NCI-H226 (cell line): Measurements from ENCODE around the gene ABCB6.
"Not testable (repeated sequence)": the region's sequence is repeated elsewhere in the genome, so short reads cannot be mapped to it uniquely, and the experiment has no call there.

Experiments
- DNase-seq: peaks from one replicate; pipeline ENCODE4 v3.0.0-alpha.2; 2015

The ABCB6 gene

DNA sequence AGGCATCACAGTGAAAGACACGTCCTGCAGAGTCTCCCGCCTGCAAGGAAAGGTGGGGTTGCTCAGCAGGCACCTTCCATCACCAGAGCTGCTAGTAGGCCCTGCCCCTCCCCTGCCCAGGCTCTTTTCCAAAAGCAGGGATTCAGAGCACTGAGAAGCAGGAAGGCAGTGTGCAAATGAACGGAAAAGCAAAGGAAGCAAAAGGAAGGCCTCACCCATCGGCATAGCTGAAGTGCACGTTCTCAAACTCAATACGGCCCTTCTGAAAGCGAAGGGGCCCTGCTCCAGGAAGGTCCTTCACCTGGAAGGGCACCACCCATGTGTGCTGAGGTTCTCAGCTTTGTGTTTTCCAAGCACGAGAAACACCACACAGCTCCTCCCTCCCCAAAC lies 5.7 kb downstream of the ABCB6 start:
- no peak for DNase-seq

DNA sequence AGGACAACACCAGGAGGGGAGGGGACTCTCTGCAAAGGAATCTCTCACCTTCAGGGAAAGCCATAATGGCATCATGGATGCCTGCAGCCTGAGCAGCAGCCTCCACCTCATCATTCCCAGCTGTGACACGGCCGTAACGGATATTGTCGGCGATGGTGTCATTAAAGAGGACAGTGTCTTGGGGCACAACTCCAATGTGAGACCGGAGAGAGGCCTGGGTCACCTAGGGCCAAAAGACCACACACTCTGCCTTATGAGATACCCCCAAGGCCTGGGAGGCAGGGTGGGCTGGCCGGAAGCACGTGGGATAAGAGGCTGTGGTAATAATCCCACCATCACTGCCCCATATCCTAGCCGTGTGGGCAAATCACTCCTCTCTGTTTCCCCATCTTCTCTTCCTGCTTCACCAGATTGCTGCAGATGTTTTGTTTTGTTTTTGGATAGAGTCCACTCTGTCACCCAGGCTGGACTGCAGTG lies 7.8 kb downstream of the ABCB6 start:
- DNase-seq = no peak

DNA sequence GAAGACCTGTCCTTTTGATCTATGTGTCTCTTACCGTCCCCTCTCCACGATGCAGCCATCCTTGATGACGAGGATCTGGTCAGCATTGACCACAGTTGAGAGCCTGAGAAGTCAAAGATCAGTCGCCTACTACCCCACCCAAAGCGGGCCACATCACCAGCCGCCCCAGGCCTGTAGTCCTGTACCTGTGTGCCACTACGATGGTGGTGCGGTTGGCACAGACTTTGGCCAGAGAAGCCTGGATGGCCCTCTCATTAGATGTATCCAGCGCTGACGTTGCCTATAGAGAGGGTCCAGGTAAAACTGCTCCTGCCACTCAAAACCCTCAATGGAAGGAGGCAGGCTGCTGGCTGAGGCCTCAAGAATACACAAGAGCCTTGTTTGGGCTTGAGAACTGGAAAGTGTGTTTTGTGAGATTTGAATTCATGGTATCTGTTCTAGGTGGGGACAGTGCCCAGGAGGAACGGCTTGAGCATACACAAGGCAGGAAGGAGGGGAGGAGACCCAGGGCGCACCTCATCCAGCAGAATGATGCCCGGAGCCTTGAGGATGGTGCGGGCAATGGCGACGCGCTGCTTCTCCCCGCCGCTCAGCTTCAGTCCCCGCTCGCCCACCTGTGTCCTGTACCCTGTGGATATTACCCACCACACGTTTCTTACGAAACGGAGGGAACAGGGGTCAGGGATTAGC lies 8.4 kb downstream of the ABCB6 start:
- no peak for DNase-seq

DNA sequence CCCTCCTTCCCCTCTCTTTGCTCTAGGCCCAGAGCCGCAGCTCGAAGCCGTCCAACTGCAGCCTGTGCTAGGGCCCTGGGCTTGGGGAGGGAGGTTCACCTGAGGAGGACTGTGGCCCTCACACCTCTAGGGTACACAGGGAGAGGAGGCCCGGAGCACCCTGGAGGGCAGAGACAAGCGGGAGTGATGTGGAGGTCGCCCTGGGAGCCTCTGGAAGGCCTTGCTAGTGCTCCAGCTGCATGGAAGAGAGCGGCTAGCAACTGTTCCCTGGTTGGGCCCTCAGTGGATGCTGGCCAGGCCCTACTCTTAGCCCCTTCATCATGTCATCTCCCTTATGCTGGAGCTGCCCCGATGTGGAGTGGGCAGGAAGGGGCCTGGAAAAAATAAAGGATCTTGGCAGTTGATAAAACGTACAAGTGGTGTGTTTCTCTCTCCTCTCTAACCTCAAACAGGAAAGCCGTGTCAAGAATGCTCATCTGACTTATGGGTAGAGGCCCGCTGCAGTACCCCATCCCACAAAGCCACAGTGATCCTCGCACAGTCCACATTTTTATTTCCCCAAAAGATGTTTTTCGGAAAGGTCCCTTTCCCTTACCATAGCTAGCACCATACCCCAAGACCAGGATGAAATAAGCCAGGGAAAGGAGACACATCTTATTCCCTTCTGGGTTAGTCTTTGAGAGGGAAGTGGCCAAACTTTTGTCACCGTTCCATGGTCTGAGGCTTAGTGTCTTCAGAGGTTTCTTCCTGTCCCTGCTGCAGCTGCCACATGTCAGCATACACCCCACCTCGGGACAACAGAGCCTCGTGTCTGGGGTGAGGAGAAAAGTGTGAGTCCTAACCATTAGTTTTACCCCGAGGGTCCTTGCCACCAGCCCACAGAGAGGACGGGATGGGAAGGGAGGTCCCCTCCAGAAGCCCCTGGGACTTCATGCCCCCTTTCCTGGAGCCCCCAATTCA lies 9.2 kb downstream of the ABCB6 start:
- DNase-seq = no peak

DNA sequence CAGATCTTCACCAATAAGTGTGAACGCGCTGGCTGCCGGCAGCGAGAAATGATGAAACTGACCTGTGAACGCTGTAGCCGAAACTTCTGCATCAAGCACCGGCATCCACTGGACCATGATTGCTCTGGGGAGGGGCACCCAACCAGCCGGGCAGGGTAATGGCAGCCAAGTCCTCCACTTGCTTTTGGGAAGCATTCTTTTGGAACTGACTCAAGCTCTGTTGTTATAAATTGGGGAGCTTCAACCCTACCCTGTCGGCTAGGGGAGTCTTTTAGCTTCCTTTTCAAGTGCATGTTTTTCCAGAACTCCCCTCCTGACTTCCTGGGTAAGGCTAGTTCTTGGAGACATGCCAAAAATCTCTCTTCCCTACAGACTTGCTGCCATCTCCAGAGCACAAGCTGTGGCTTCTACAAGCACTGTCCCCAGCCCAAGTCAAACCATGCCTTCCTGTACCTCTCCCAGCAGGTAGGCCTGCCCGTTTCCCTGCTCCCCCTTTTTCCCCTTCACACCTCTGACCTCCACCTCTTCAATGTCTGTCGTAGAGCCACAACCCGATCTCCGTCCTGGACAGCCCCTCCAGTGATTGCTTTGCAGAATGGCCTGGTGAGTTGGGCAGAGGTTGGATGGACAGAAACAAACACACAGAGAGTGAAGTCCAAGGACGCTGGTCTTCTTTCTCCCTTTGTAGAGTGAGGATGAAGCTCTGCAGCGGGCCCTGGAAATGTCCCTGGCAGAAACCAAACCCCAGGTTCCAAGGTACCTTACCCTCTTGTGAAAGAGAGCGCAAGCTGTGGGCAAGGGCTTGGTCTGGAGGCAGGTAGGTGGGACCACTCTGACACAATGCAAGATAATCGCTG lies 10.6 kb downstream of the ABCB6 start:
- DNase-seq = peak; percentile 40

DNA sequence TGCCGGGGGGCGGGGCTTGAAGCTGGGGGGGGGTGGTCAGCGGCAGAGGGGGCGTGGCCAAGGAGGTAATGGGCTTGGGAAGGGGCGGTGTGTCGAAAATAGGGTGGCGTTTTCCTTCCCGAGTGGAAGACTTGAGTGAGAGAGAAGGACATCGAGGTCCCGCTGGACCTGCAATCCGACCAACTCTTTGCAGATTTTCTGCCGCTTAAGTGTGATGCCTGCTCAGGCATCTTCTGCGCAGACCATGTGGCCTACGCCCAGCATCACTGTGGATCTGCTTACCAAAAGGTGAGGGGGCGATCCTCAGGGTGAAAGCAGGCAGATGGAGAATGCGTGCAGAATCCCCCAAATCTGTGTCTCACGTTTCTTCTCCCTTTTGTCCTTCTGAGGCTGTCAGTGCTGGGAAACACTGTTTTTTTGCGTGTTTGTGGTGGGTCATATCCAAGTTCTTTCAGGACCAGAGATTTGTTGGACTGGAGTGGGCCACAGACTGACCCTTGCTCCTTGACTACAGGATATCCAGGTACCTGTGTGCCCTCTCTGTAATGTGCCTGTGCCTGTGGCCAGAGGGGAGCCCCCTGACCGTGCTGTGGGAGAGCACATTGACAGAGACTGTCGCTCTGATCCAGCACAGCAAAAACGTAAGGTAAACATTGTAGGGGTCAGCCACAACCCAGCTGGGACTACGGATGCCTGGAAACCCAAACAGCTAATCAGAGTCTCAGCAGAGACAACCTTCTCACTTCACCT lies 11.4 kb downstream of the ABCB6 start:
- no peak for DNase-seq

DNA sequence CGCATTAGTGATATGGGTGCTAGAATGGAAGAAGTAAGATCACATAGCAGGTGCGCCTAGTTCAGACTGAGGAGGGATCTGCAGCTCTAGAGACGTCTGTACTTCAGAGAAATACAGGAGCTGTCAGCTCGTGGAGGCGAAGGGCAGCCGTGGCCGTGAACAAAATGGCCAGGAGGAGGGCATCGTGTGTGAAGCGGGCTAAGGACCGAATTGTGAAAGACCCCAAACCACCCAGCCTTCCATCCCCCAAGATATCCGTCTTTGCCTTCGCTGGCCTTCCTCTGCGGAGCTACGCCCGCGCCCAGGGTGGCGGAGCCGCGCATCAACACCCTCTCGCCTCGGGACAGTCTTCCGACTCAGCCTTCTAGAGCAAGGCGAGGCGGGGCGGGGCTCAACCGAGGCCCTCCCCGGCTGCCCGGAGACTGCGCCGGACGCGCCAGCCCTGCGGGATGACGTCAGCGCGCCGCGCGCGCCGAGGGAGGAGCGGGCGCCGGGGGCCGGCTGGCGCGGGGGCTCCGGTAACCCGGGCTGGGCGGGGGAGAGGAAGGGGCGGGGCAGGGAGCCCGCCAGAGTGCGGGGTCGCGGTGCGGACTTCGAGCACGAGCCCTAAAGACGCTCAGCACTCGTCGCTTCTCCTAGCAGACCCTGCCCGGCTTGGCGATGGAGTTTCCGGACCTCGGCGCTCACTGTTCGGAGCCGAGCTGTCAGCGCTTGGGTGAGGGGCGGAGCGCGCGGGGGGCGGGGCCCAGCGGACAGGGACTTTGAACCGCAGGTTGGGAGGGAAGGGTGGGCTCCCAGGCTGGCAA lies 12.2 kb downstream of the ABCB6 start, which contains the start of gene ZFAND2B:
TSS of gene ZFAND2B (plus strand) at position 455 of the 806 bp plus-strand sequence. CDS start at position 661, 206 bp downstream.
- peak; percentile 88 for DNase-seq

DNA sequence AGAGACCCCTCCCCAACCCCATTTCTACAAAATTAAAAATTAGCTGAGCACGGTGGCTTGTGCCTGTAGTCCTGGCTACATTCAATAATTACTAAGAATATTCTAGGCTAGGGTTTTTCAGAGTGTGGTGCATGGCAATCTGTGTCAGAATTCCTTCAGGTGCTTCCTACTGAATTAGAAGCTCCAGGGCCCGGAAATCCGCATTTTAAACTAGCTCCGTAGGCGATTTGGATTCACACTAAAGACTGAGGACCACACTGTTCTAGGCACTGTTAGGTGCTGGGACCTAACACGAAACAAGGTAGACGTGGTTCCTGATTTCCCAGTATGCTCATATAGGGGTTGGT lies 12.8 kb downstream of the ABCB6 start:
- DNase-seq = no peak

DNA sequence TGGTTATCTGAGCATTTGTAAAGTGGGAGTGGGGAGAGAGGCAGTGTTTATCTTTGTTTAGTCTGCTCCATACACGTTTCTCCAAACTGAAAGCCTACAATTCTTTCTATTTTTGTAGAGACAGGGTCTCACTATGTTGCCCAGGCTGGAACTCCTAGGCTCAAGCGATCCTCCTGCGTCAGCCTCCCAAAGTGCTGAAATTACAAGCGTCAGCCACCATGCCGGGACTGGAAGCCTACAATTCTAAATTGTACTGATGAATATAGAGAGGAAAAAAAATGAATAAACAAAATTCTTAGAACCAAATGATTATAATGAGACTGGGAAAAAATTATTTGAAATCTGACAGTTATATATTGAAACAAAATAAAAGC lies 13.6 kb downstream of the ABCB6 start:
- no peak for DNase-seq

DNA sequence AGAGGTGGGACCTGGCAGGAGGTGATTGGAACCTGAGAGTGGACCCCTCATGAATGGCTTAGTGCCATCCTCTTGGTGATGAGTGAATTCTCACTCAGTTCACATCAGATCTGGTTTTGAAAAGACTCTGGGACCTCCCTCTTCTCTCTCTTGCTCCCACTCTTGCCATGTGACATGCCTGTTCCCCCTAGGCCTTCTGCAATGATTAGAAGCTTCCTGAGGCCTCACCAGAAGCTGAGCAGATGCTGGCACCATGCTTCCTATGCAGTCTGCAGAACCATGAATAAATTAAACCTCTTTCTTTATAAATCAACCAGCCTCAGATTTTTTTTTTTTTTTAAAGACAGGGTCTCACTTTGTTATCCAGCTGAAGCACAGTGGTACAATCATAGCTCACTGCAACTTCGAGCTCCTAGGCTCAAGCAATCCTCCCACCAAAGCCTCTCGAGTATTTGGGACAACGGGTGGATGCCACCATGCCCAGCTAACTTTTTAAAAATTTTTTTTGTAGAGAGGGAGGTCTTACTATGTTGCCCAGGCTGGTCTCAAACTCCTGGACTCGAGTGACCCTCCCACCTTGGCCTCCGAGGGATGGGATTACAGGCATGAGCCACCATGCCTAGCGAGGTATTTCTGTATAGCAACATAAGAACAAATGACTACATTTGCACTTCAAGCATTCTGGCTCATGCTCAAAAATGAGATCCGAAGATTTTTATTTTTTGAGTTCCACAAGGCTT lies 14.2 kb downstream of the ABCB6 start:
- DNase-seq = no peak

DNA sequence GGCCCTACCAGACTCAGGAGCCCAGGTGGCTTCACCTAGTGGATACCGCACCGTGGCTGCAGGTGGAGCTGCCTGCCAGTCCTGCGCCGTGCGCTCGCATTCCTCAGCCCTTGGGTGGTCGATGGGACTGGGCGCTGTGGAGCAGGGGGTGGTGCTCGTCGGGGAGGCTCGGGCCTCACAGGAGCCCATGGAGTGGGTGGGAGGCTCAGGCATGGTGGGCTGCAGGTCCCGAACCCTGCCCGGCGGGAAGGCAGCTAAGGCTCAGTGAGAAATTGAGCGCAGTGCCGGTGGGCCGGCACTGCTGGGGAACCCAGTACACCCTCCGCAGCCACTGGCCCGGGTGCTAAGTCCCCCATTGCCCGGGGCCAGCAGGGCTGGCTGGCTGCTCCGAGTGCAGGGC lies 17.4 kb downstream of the ABCB6 start:
- DNase-seq = not testable (repeated sequence)

DNA sequence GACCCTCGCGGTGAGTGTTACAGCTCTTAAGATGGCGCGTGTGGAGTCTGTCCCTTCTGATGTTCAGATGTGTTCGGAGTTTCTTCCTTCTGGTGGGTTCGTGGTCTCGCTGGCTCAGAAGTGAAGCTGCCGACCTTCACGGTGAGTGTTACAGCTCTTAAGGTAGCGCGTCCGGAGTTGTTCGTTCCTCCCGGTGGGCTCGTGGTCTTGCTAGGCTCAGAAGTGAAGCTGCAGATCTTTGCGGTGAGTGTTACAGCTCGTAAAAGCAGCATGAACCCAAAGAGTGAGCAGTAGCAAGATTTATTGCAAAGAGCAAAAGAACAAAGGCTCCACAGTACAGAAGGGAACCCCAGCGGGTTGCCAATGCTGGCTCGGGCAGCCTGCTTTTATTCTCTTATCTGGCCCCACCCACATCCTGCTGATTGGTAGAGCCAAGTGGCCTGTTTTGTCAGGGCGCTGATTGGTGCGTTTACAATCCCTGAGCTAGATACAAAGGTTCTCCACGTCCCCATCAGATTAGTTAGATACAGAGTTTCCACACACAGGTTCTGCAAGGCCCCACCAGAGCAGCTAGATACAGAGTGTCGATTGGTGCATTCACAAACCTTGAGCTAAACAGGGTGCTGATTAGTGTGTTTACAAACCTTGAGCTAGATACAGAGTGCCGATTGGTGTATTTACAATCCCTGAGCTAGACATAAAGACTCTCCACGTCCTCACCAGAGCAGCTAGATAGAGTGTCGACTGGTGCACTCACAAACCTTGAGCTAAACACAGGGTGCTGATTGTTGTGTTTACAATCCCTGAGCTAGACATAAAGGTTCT lies 18.0 kb downstream of the ABCB6 start:
- DNase-seq = not testable (repeated sequence)

DNA sequence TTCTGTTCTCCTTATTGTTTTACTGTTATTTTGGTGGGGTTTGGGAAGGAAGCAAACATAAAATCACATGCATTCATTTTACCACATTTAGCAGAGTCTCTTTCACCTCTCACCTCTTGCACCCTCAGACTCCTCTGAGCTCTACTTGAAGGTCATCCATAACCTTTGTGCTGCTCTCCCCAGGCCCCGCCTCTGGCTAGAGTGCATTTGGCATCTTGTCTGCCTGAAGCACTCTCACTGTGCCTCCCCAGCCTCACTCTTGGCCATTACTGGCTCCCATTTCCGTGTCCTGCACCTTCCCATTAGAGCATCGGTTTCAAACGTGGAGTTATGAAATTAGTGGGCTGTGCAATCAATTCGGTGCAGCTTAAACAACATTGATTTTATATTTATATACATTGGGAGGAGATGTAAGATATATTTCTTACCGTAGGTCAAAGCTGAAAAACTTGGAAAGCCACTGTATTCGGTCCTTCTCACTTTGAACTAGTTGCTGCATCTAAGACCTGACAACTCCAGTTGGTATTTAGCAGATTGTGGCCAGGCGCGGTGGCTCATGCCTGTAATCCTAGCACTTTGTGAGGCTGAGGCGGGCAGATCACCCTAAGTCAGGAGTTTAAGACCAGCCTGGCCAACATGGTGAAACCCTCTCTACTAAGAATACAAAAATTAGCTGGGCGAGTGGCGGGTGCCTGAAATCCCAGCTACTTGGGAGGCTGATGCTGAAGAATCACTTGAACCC lies 19.1 kb downstream of the ABCB6 start:
- no peak for DNase-seq

DNA sequence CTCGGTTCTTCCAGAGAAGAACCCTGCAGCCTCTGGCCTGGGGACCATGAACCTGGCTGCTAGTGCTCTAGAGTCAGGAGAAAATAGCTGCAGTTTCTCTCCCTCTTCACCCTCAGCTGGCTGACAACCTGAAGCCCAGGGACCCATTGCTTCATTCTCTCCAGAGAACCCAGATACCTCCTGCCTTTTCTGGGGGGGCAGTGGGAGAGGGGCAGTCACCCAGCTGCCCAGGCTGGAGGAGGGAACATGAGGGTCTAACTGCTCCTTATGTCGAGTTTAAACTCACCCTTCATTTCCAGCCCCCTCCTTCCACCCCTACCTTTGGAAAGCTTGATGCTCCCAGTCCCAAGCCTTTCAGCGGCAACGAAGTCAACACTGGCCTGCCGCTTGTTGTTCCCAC lies 19.8 kb downstream of the ABCB6 start:
- DNase-seq = no peak

DNA sequence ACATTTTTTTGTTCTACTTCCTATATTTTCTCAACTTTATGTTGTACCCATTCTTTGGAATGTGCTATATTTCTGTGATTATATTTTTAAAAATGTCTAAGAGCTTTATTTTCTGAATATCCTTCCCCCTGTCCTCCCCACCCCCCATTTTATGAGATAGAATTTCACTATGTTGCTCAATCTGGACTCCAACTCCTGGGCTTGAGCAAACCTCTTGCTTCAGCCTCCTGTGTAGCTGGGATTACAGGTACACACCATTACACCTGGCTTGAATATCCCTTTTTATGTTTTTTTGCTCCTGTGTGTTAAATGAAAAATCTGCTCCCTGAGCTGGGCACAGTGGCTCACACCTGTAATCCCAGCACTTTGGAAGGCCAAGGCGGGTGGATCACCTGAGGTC lies 21.4 kb downstream of the ABCB6 start:
- no peak for DNase-seq

DNA sequence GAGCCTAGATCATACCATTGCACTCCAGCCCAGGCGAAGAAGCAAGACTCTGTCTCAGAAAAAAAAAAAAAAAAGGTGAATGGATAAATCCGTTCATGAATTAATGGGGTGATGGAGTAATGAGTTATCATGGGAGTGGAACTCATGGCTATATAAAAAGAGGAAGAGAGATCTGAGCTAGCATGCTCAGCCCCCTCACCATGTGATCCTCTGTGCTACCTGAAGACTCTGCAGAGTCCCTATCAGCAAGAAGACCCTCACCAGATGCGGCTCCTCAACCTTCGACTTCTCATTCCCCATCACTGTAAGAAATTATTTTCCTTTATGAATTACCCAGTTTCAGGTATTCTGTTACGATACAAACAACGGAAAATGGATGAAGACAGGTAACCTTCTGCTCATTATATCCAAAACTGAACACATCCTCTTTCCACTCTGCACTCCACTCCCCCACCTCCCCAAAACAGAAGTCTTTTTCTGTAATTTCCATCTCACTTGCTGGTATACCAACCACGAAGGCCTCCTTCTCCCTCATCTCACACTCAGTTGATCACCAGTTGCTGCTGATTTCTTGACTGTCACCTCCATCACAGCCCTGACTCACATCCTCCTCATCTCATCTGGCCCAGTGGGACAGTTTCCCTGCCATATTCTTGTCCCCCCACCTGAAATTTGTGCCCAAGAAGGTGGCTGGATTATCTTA lies 31.9 kb downstream of the ABCB6 start:
- no peak for DNase-seq

DNA sequence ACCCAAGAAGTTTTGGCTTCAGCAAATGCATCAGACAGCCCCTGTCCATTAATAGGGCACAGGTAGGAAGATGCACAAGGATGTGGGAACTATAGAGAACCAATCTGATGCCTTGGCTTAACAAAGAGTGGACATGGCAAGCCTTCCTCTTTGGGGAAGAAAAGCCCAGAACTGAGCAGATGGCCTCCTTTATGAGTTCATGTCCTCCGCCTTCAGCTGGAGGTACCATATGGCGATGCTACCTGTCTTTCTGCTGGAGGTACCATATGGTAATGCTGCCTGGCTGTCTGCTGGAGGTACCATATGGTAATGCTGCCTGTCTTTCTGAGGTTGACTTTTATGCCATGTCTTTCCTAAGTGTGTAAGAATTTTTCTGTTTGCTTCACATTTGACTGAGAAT lies 34.6 kb downstream of the ABCB6 start:
- DNase-seq = no peak

DNA sequence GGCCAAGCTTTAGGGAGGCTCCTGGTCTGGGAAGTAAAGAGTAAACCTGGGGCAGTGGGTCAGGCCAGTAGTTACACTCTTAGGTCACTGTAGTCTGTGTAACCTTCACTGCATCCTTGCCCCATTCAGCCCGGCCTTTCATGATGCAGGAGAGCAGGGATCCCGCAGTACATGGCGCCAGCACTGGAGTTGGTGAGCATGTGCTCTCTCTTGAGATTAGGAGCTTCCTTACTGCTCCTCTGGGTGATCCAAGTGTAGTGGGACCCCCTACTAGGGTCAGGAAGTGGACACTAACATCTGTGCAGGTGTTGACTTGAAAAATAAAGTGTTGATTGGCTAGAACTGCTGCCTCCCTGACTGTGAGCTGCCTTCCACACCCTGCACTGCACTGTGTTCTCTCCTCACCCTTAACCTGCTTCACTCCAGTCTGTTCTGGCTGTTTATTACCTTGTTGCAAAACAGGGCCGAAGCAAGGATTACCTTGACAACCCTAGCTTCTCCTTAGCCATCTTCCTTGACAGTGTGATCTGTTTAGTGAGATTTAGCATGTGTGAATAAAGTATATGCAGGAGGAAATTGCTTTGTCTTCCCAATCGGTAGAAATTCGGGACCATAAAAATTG lies 35.5 kb downstream of the ABCB6 start:
- DNase-seq = no peak
